Ishikawa (cell line): ENCODE results near the gene SBF2.

Experiments
- CEBPB ChIP-seq: IDR thresholded peaks from 2 replicates; pipeline ENCODE4 v1.6.1; 2012
- CREB1 ChIP-seq: IDR thresholded peaks from 2 replicates; pipeline ENCODE4 v1.6.1; 2012; ENCODE audit warnings: low read depth
- EGR1 ChIP-seq: IDR thresholded peaks from 2 replicates; pipeline ENCODE4 v1.6.1; 2012
- EP300 ChIP-seq: IDR thresholded peaks from 2 replicates; pipeline ENCODE4 v1.6.1; 2012; ENCODE audit warnings: borderline replicate concordance
- FOXM1 ChIP-seq: IDR thresholded peaks from 2 replicates; pipeline ENCODE4 v1.6.1; 2012; ENCODE audit warnings: low read depth, borderline replicate concordance
- MAX ChIP-seq: IDR thresholded peaks from 2 replicates; pipeline ENCODE4 v1.6.1; 2012
- NFIC ChIP-seq: IDR thresholded peaks from 2 replicates; pipeline ENCODE4 v1.6.1; 2012
- RAD21 ChIP-seq: IDR thresholded peaks from 2 replicates; pipeline ENCODE4 v1.6.1; 2012; ENCODE audit warnings: low read depth
- REST ChIP-seq: IDR thresholded peaks from 2 replicates; pipeline ENCODE4 v1.6.1; 2012; ENCODE audit warnings: low read depth, mild to moderate bottlenecking
- TAF1 ChIP-seq: IDR thresholded peaks from 2 replicates; pipeline ENCODE4 v1.6.1; 2012; ENCODE audit warnings: low read depth, mild to moderate bottlenecking
- TCF12 ChIP-seq: IDR thresholded peaks from 2 replicates; pipeline ENCODE4 v1.6.1; 2012; ENCODE audit warnings: low read depth
- TEAD4 ChIP-seq: IDR thresholded peaks from 2 replicates; pipeline ENCODE4 v1.6.1; 2012
- YY1 ChIP-seq: IDR thresholded peaks from 2 replicates; pipeline ENCODE4 v1.6.1; 2012; ENCODE audit warnings: low read depth
- ZBTB7A ChIP-seq: IDR thresholded peaks from 2 replicates; pipeline ENCODE4 v1.6.1; 2012; ENCODE audit warnings: low read depth
- TF ChIP-seq, protein P1 (sequence below): IDR thresholded peaks from 2 replicates; pipeline ENCODE4 v1.6.1; 2012

Gene SBF2

GRCh38 chr11:9789910-9790309, 504.1 kb downstream of the SBF2 start:
- TF ChIP-seq CEBPB (no peak), EP300 (no peak)

- TF ChIP-seq CEBPB (no peak), TCF12 (no peak), ZBTB7A (no peak)
These were observed 506.0 kb downstream of the SBF2 start for GRCh38 chr11:9787981-9788521.

DNA sequence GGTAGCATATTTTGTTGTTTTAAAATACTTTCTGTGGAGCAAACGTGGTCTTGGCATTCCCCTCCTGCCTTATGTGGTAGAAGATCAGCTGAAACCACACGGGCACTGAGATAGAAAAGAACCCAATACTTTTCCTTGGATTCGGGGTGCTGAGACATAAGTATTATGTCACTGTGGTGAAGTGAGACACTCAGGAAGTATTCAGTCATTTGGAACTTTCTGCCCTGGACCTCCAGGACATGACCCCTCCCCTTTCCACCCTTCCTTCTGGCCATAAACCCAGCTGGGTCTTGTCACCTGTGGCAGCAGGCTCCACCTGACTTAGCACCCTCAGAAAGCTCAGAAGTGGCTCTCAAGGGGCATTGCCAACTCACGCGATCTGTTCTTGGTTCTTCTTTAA, 506.8 kb downstream of the SBF2 start:
- no peak for TF ChIP-seq EGR1
- TF ChIP-seq NFIC = no peak
- TF ChIP-seq CREB1 = no peak
- TF ChIP-seq TEAD4 = no peak

GRCh38 chr11:9784602-9785315, 509.3 kb downstream of the SBF2 start:
- no peak for TF ChIP-seq MAX
- no peak for TF ChIP-seq EP300
- TF ChIP-seq YY1 = no peak
- TF ChIP-seq REST = no peak
- TF ChIP-seq CEBPB = no peak
- TF ChIP-seq TAF1 = no peak

- no peak for TF ChIP-seq ZBTB7A
- no peak for TF ChIP-seq RAD21
- no peak for TF ChIP-seq CREB1
- TF ChIP-seq TAF1 = no peak
- TF ChIP-seq, protein P1, sequence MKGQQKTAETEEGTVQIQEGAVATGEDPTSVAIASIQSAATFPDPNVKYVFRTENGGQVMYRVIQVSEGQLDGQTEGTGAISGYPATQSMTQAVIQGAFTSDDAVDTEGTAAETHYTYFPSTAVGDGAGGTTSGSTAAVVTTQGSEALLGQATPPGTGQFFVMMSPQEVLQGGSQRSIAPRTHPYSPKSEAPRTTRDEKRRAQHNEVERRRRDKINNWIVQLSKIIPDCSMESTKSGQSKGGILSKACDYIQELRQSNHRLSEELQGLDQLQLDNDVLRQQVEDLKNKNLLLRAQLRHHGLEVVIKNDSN = no peak
- TF ChIP-seq REST = no peak
- TF ChIP-seq FOXM1 = no peak
- no peak for TF ChIP-seq MAX
- no peak for TF ChIP-seq YY1
- TF ChIP-seq TEAD4 = no peak
These were observed 510.0 kb downstream of the SBF2 start for GRCh38 chr11:9783986-9784385.

DNA sequence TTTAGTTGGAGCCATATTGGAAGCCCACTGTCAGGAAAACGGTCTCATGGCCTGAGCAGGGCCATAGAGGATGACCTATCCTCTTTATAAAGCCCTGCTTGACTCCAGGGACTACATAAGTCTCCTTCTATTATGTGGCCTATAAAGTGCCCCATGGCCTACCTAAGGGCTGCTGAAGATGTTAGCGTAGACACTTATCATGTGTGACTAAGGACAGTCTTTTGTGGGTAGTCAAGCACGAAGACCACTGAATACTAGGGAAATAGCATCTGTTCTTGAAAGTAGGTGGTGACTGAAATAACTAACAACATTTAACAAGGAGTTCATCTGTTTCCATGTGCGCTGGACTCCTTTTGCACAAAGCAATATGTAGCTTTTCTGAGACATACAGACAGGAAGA, 513.1 kb downstream of the SBF2 start:
- TF ChIP-seq NFIC = no peak
- no peak for TF ChIP-seq RAD21
- no peak for TF ChIP-seq CREB1
- no peak for TF ChIP-seq MAX
- TF ChIP-seq EP300 = no peak
- TF ChIP-seq ZBTB7A = no peak
- no peak for TF ChIP-seq EGR1
- TF ChIP-seq FOXM1 = no peak
- no peak for TF ChIP-seq TAF1
- no peak for TF ChIP-seq YY1

DNA sequence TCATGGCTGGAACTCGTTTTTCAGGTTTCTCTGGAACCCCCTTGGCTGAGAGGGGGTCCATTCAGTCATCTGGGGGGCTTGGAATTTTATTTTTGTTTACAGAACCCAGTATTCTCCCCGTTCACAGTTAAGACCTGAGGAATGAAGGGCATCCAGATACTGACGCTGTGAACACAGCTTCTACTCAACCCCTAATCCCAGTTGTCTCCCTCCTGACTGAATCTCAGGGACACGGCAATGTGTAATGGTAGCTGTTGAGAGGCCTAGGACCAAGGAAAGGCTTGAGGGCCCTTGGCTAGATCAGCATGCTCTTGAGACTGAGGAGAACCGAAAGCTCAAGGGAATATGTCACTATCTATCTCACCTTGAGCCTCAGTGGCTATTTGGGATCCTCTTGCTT, 516.5 kb downstream of the SBF2 start:
- no peak for TF ChIP-seq CEBPB
- TF ChIP-seq EGR1 = no peak
- TF ChIP-seq CREB1 = no peak
- no peak for TF ChIP-seq TAF1
- no peak for TF ChIP-seq REST
- no peak for TF ChIP-seq EP300
- no peak for TF ChIP-seq TCF12
- TF ChIP-seq ZBTB7A = no peak
- no peak for TF ChIP-seq MAX
- TF ChIP-seq RAD21 = no peak
